Measurements from ENCODE around the gene TRMT2B.
A peak's percentile ranks its signal among the peaks of the same experiment; 100 is the strongest.
"Not testable (repeated sequence)": the region's sequence is repeated elsewhere in the genome, so short reads cannot be mapped to it uniquely, and the experiment has no call there.

TRMT2B gene

GRCh38 chrX:100995469-100995868 lies 56.4 kb downstream of the TRMT2B start:
- peak in 1 of 2 donors; percentile 1 for DNase-seq

DNA sequence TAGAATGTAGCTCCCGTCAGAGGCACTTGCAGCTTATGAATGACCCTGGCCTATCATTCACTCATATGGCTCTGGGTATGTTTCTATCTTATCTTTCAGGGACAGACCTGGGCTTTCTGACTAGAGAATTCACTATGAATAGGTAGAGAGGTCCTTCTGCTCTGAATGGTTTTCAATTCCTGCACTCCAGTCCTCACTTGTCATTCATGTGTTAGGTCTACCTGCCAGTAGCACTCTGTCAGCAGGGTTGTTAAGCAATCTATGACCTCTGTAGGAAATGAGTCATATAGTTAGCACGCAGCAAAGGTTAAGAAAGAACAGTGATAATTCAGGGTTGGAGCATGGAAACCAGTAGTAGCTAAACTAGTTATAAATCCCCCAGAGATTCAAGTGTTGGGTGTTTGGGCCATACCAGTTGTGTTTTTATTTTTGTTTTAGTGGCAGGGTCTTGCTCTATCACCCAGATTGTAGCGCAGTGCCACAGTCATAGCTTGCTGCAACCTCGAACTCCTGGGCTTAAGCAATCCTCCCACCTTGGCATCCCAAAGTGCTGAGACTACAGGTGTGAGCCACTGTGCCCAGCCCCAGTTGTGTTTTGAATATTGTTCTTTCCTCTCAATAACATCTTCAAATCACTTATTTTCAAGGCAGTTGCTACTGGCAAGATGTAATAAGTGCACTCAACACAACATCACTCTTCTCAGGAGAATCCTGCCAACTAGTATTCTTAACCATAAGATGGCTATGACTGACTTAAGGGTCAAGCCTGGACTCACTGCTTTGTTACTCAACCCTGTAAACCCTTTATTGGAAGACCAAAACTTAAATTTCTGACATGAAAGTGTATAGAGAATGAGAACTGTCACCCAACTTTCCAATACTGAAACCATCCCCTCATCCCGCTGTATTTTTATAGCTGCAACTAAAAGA lies 57.3 kb downstream of the TRMT2B start:
- no peak for DNase-seq

DNA sequence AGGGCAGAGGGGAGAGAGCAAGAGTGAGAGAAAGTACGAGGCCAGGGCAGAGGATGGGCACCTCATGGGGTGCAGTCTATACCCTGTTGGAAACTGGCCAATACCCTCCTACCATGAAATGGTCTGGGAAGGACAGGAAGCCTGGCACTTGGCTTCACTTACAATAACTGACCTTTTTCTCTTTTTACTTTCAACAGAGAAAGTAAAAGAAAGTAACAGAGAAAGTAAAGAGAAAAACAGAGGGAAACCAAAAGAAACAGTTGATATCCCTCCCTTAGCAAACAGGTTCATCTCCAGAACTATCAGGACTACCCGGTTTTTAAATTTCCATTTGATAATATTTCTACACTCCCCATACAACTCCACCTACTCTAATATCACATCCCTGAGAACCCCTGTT lies 61.8 kb downstream of the TRMT2B start:
- DNase-seq: no peak

GRCh38 chrX:100984818-100985217 lies 67.1 kb downstream of the TRMT2B start:
- no peak for DNase-seq

DNA sequence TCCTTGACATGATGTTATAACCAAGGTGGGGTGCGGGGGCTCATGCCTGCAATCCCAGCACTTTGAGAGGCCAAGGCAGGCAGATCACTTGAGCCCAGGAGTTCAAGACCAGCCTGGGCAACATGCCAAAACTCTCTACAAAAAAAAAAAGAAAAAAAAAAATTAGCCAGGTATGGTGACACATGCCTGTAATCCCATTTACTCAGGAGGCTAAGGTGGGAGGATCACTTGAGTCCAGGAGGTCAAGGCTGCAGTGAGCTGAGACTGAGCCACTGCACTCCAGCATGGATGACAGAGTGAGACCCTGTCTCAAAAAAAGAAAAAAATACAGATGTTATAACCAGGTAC lies 70.4 kb downstream of the TRMT2B start:
- not testable (repeated sequence) for DNase-seq

DNA sequence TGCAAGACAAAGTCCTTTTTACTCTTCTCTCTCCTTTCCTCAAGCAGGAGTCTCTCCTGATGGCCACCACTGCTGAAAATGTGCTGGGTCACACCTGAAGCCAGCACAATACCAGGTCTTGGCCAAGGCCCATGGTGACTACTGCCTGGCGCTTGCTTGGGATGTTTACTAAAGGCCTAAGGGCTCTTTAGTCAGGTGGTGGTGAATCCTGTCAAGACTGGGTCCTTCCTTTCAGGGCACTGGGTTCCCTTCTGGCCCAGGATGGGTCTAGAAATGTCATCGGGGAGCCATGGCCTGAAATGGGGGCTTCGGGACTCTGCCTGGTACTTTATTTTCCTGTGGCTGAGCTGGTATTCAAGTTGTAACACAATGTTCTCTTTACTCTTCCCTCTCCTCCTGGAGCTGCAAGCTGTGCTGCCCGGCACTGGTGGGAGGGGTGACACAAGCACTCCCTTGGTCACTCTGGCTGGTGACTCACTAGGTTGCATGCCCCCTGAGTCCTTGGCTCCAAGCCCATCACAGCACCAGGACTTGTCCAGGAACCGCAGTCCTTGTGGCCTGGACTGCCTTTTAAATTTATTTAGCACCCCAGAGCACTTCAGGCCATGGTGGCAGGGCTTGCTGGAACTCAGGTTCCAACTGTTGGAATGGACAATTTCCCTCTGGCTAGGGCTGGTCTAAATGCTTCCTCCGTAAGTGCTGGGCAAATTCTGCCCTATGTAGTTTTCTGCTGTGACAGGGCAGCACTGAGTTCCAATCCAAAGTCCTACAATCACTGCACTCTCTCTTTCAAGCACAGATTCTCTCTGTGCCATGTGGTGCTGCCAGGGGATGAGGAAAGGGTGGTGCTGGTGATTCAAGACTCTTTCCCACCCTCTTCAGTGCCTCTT lies 71.1 kb downstream of the TRMT2B start:
- DNase-seq: no peak

DNA sequence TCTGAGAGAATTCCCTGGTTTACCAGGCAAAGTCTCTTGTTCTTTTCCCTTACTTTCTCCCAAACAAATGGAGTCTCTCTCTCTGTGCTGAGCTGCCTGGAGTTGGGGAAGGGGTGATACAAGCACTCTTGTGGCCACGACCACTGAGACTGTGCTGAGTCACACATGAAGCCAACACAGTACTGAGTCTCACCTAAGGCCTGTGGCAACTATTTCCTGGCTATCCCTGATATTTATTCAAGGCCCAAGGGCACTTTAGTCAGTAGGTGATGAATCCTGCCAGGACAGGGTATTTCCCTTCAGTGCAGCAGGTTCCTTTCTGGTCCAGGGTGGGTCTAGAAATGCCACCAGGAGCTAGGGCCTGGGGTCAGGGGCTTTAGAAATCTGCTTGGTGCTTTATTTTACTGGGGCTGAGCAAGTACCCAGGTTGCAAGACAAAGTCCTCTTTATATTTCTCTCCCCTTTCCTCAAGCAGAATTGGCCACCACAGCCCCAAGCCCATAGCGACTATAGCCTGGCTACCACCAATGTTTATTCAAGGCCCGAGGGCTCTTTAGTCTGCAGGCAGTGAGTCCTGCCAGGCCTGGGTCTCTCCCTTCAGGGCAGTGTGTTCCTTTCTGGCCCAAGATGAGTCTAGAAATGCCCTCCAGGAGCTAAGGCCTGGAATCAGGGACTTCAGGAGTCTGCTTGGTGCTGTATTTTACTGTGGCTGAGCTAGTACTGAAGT lies 71.9 kb downstream of the TRMT2B start:
- no peak for DNase-seq

GRCh38 chrX:100976211-100976610 lies 75.7 kb downstream of the TRMT2B start:
- no peak for DNase-seq

DNA sequence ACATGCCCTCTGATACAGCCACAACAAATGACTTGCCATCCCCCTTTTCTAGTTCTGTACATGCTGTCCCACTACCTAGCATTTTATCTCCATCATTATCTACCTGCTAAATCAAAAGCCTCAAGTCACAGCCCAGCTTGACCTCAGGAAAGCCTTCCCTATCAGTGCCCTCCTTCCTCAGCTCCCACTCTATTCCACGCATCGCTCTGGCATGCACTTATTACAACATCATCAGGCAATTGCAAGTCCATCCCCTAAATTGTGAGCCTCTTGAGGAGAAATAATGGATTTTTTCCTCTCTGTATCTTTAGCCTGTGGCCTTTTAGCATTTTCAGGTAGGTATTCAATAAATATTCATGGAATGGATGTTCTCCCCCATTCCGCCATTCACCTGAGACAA lies 76.7 kb downstream of the TRMT2B start:
- DNase-seq: no peak

- DNase-seq: no peak
These were observed 78.5 kb downstream of the TRMT2B start for GRCh38 chrX:100973411-100973810.

- no peak for DNase-seq
These were observed 82.0 kb downstream of the TRMT2B start for GRCh38 chrX:100969936-100970335.

- no peak for DNase-seq
These were observed 82.5 kb downstream of the TRMT2B start, which contains the start of gene ARL13A for GRCh38 chrX:100969408-100969807. ARL13A (plus strand) TSS chrX:100969708; CDS start chrX:100973690, 3,982 bp downstream.

DNA sequence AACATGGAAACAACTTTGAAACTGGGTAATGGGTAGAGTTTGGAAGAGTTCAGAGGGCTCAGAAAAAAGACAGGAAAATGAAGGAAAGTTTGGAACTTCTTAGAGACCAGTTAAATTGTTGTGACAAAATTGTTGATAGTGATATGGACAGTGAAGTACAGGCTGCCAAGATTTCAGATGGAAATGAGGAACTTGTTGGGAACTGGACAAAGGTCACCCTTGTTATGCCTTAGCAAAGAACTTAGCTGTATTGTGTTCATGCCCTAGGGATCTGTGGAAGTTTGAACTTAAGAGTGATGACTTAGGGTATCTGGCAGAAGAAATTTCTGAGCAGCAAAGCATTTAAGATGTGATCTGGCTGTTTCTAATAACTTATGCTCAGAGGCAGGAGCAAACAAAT lies 87.5 kb downstream of the TRMT2B start:
- DNase-seq: no peak

- DNase-seq: no peak
These were observed 89.1 kb downstream of the TRMT2B start for GRCh38 chrX:100962811-100963210.
